Measurements from ENCODE around the gene ATP2A3.

The ATP2A3 gene

GRCh38 chr17:3903051-3903825, 61.0 kb downstream of the ATP2A3 start:
- no peaks in the 10 kb centered on the region for H3K9me2 ChIP-seq (ENCODE audit: low read depth, low read length)
- no peaks in the 10 kb centered on the region for H4K20me1 ChIP-seq (ENCODE audit: insufficient read depth, low read length)
- H3K4me3 ChIP-seq (ENCODE audit: low read depth, low read length, poor library complexity, severe bottlenecking) = no peak overlapping the region

DNA sequence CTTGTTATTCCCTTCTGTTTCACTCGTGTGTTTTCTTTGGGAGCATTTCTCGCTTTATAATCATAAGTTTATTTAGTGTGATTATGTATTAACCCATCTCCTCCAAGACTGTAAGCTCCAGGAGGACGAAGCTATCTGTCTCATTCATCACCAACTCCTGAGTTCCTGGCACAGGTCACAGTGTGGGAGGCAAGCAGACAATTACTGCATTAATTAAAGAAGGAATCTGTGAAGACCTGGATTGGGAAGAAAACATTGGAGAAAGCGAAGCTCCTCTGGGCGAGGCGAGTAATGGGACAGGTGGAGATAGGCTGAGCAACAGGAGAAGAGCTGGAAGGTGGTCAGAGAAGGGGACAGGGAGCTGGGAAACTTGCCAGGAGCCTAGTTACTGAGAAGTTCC, 63.6 kb downstream of the ATP2A3 start:
- Histone ChIP-seq H3K9ac (ENCODE audit: low read length) (no peak overlapping the region), H3K79me2 (ENCODE audit: insufficient read depth, low read length) (no peaks in the 10 kb centered on the region), H3K4me2 (ENCODE audit: low read length) (no peak overlapping the region), H3K27ac (ENCODE audit: low read depth, low read length, poor library complexity, severe bottlenecking) (no peak overlapping the region), H3K4me3 (ENCODE audit: low read depth, low read length, poor library complexity, severe bottlenecking) (no peak overlapping the region), H3K4me1 (ENCODE audit: insufficient read depth, low read length, severe bottlenecking) (peaks cover 19% of the 10 kb centered on the region), H3K27me3 (ENCODE audit: insufficient read depth, low read length) (peaks cover 8% of the 10 kb centered on the region; the same call in 1 of the 2 replicates), H3K9me3 (ENCODE audit: low read length) (no peaks in the 10 kb centered on the region), H2AFZ (ENCODE audit: low read length) (no peak overlapping the region), H3K9me2 (ENCODE audit: low read depth, low read length) (no peaks in the 10 kb centered on the region), H3F3A (ENCODE audit: insufficient read depth, low read length) (no peaks in the 10 kb centered on the region), H3K36me3 (ENCODE audit: insufficient read depth, low read length) (no peaks in the 10 kb centered on the region), H4K20me1 (ENCODE audit: insufficient read depth, low read length) (no peaks in the 10 kb centered on the region)
- no peak for TF ChIP-seq EZH2 (IDR thresholded peaks at IDR 0.05; ENCODE audit: borderline replicate concordance, low read length)
- no peak for TF ChIP-seq CTCF (IDR thresholded peaks at IDR 0.05; ENCODE audit: low read length)

More at GRCh38 chr17:3903051-3903825, 61.0 kb downstream of the ATP2A3 start:
- TF ChIP-seq EZH2 (IDR thresholded peaks at IDR 0.05; ENCODE audit: borderline replicate concordance, low read length) (no peak), CTCF (IDR thresholded peaks at IDR 0.05; ENCODE audit: low read length) (no peak)
- Histone ChIP-seq H3K9ac (ENCODE audit: low read length) (no peak overlapping the region), H3K36me3 (ENCODE audit: insufficient read depth, low read length) (no peaks in the 10 kb centered on the region), H3K9me3 (ENCODE audit: low read length) (no peaks in the 10 kb centered on the region), H3K4me1 (ENCODE audit: insufficient read depth, low read length, severe bottlenecking) (peaks cover 12% of the 10 kb centered on the region), H2AFZ (ENCODE audit: low read length) (no peak overlapping the region), H3K4me2 (ENCODE audit: low read length) (no peak overlapping the region), H3K79me2 (ENCODE audit: insufficient read depth, low read length) (no peaks in the 10 kb centered on the region), H3F3A (ENCODE audit: insufficient read depth, low read length) (no peaks in the 10 kb centered on the region), H3K27me3 (ENCODE audit: insufficient read depth, low read length) (peaks cover 14% of the 10 kb centered on the region), H3K27ac (ENCODE audit: low read depth, low read length, poor library complexity, severe bottlenecking) (no peak overlapping the region)

GRCh38 chr17:3897731-3898130, 66.5 kb downstream of the ATP2A3 start:
- peaks cover 15% of the 10 kb centered on the region for H3K4me1 ChIP-seq (ENCODE audit: insufficient read depth, low read length, severe bottlenecking)
- no peaks in the 10 kb centered on the region for H3K36me3 ChIP-seq (ENCODE audit: insufficient read depth, low read length)

More at GRCh38 chr17:3897731-3898130, 66.5 kb downstream of the ATP2A3 start:
- no peak for TF ChIP-seq EZH2 (IDR thresholded peaks at IDR 0.05; ENCODE audit: borderline replicate concordance, low read length)
- no peak for TF ChIP-seq CTCF (IDR thresholded peaks at IDR 0.05; ENCODE audit: low read length)
- H3K79me2 ChIP-seq (ENCODE audit: insufficient read depth, low read length) = no peaks in the 10 kb centered on the region
- no peak overlapping the region for H3K9ac ChIP-seq (ENCODE audit: low read length)
- H4K20me1 ChIP-seq (ENCODE audit: insufficient read depth, low read length) = no peaks in the 10 kb centered on the region
- H3K4me3 ChIP-seq (ENCODE audit: low read depth, low read length, poor library complexity, severe bottlenecking) = no peak overlapping the region
- no peak overlapping the region for H3K4me2 ChIP-seq (ENCODE audit: low read length)
- H3K27ac ChIP-seq (ENCODE audit: low read depth, low read length, poor library complexity, severe bottlenecking) = no peak overlapping the region
- no peaks in the 10 kb centered on the region; the same call in 1 of the 2 replicates for H3K27me3 ChIP-seq (ENCODE audit: insufficient read depth, low read length)
- H3K9me3 ChIP-seq (ENCODE audit: low read length) = no peaks in the 10 kb centered on the region
- no peaks in the 10 kb centered on the region for H3F3A ChIP-seq (ENCODE audit: insufficient read depth, low read length)
- H2AFZ ChIP-seq (ENCODE audit: low read length) = no peak overlapping the region
- no peaks in the 10 kb centered on the region for H3K9me2 ChIP-seq (ENCODE audit: low read depth, low read length)

Measured in OCI-LY1 (cell line).